H1 (cell line): ENCODE results near the gene NFATC1. TPM values are rescaled to one million over a fixed set of nuclear protein-coding genes. Genes with fewer than 3 reads are reported as not detected.

Source experiments
- CTCF ChIA-PET: fragments of 300-600 bp; sonication (Branson Sonifier 250); formaldehyde crosslinking; loops from one replicate; lab custom pipeline; 2021; ENCODE audit not compliant: partially characterized antibody; lab: Charles Lee
- POLR2A ChIA-PET: fragments of 300-600 bp; sonication (Branson Sonifier 250); formaldehyde crosslinking; loops from one replicate; lab custom pipeline; 2021; ENCODE audit warnings: inconsistent platforms; ENCODE audit not compliant: partially characterized antibody; lab: Charles Lee
- DNase-seq, 2 experiments: peaks; one replicate each; pipeline versions ENCODE4 v3.0.0 to v3.0.0-alpha.2; 2010 to 2022; ENCODE audit warnings: low spot score in 2 of 2, low read depth in 1 of 2, mixed read lengths in 1 of 2
- FAIRE-seq: peaks from 2 replicates; lab custom pipeline; 2011; peaks lifted over from hg19 to GRCh38; lab: Jason Lieb, UNC
- H2AFZ ChIP-seq: 2 replicates; pipeline ENCODE4 v1.8.1; 2012; ENCODE audit warnings: low read length, inconsistent platforms
- H2AK5ac ChIP-seq: 2 replicates; pipeline ENCODE4 v1.6.1; 2013; ENCODE audit warnings: low read depth, low read length
- H2BK120ac ChIP-seq: replicated peaks from 2 replicates; pipeline ENCODE3; 2013; ENCODE audit warnings: low read depth, low read length, inconsistent platforms
- H2BK12ac ChIP-seq: 2 replicates; pipeline ENCODE4 v1.6.1; 2013; ENCODE audit warnings: low read depth, low read length
- H2BK15ac ChIP-seq: 2 replicates; pipeline ENCODE4 v1.6.1; 2013; ENCODE audit warnings: low read length
- H2BK20ac ChIP-seq: 2 replicates; pipeline ENCODE4 v1.6.1; 2013; ENCODE audit warnings: low read length
- H2BK5ac ChIP-seq: 2 replicates; pipeline ENCODE4 v1.6.1; 2013; ENCODE audit warnings: low read depth, low read length
- H3K14ac ChIP-seq: 2 replicates; pipeline ENCODE4 v1.6.1; 2013; ENCODE audit warnings: inconsistent platforms; ENCODE audit not compliant: insufficient read length
- H3K18ac ChIP-seq: 2 replicates; pipeline ENCODE4 v1.6.1; 2013; ENCODE audit warnings: low read length; ENCODE audit errors: extremely low read depth
- H3K23ac ChIP-seq: 2 replicates; pipeline ENCODE4 v1.6.1; 2013; ENCODE audit warnings: inconsistent platforms; ENCODE audit not compliant: insufficient read length
- H3K23me2 ChIP-seq: 2 replicates; pipeline ENCODE4 v1.6.1; 2013; ENCODE audit warnings: low read depth, low read length
- H3K27ac ChIP-seq: 2 replicates; pipeline ENCODE4 v1.6.1; 2011; ENCODE audit warnings: low read depth, low read length, inconsistent platforms
- H3K27me3 ChIP-seq, 4 experiments: replicated peaks in 1 of 4; 1 replicate in 1 of 4; 2 replicates in 3 of 4; pipeline versions ENCODE4 v1.6.1 to v1.8.1; 2011 to 2013; ENCODE audit warnings: low read length in 3 of 4, mild to moderate bottlenecking in 3 of 4, inconsistent platforms in 2 of 4, mixed read lengths in 2 of 4, moderate library complexity in 1 of 4; ENCODE audit not compliant: control insufficient read depth in 3 of 4, insufficient read depth in 3 of 4; ENCODE audit errors: extremely low read depth in 1 of 4
- H3K36me3 ChIP-seq, 4 experiments: 2 replicates each; pipeline versions ENCODE4 v1.6.1 to v1.8.1; 2011 to 2013; ENCODE audit warnings: mild to moderate bottlenecking in 4 of 4, low read length in 3 of 4, moderate library complexity in 2 of 4, control low read depth in 1 of 4, inconsistent platforms in 1 of 4; ENCODE audit not compliant: insufficient read depth in 4 of 4, control insufficient read depth in 2 of 4
- H3K4ac ChIP-seq: replicated peaks from 2 replicates; pipeline ENCODE3; 2013; ENCODE audit warnings: low read length, low read depth, mixed read lengths, inconsistent platforms; ENCODE audit not compliant: insufficient read length
- H3K4me1 ChIP-seq, 4 experiments: replicated peaks in 1 of 4; 1 replicate in 1 of 4; 2 replicates in 3 of 4; pipeline versions ENCODE4 v1.6.1 to v1.8.1; 2011 to 2013; ENCODE audit warnings: low read length in 3 of 4, inconsistent platforms in 2 of 4, mixed read lengths in 1 of 4; ENCODE audit not compliant: insufficient read depth in 4 of 4, control insufficient read depth in 3 of 4
- H3K4me2 ChIP-seq, 2 experiments: 2 replicates each; pipeline versions ENCODE4 v1.6.1 to v1.8.1; 2011 to 2013; ENCODE audit warnings: low read depth in 2 of 2, low read length in 2 of 2, control low read depth in 1 of 2, inconsistent platforms in 1 of 2, mild to moderate bottlenecking in 1 of 2; ENCODE audit not compliant: insufficient read depth in 1 of 2
- H3K4me3 ChIP-seq, 4 experiments: fragments of 200-600, 300-600 bp in 1 of 4; sonication (generic), shearing (Covaris generic), sonication (Bioruptor Twin) in 1 of 4; 2 replicates each; pipeline versions ENCODE4 v1.5.1 to v1.8.1; 2011 to 2016; ENCODE audit warnings: low read length in 4 of 4, low read depth in 3 of 4, control low read depth in 2 of 4, inconsistent platforms in 2 of 4, mild to moderate bottlenecking in 2 of 4, mixed read lengths in 1 of 4, moderate library complexity in 1 of 4; ENCODE audit not compliant: insufficient read depth in 2 of 4; ENCODE audit errors: extremely low read depth in 1 of 4
- H3K56ac ChIP-seq: replicated peaks from 2 replicates; pipeline ENCODE3; 2013; ENCODE audit warnings: low read depth, mild to moderate bottlenecking, mixed read lengths, low read length, inconsistent platforms; ENCODE audit not compliant: insufficient read length
- H3K79me1 ChIP-seq: 2 replicates; pipeline ENCODE4 v1.6.1; 2013; ENCODE audit warnings: low read depth, low read length, control low read depth
- H3K79me2 ChIP-seq, 2 experiments: 2 replicates each; pipeline versions ENCODE4 v1.6.1 to v1.8.1; 2012 to 2013; ENCODE audit warnings: low read length in 2 of 2, mild to moderate bottlenecking in 2 of 2, inconsistent platforms in 1 of 2; ENCODE audit not compliant: insufficient read depth in 2 of 2, control insufficient read depth in 1 of 2
- H3K9ac ChIP-seq, 4 experiments: replicated peaks in 1 of 4; 1 replicate in 1 of 4; 2 replicates in 3 of 4; pipeline versions ENCODE4 v1.6.1 to v1.8.1; 2011 to 2013; ENCODE audit warnings: low read depth in 3 of 4, low read length in 3 of 4, control low read depth in 2 of 4, mild to moderate bottlenecking in 2 of 4, moderate library complexity in 2 of 4, inconsistent platforms in 1 of 4; ENCODE audit errors: extremely low read depth in 1 of 4
- H3K9me3 ChIP-seq, 2 experiments: 2 replicates each; pipeline versions ENCODE4 v1.6.1 to v1.8.1; 2012 to 2013; ENCODE audit warnings: mild to moderate bottlenecking in 2 of 2, moderate library complexity in 2 of 2, control low read depth in 1 of 2, inconsistent platforms in 1 of 2, low read depth in 1 of 2, low read length in 1 of 2, mixed read lengths in 1 of 2; ENCODE audit not compliant: insufficient read depth in 2 of 2
- H4K20me1 ChIP-seq, 2 experiments: replicated peaks in 1 of 2; 2 replicates each; pipeline versions ENCODE3 to v1.8.1; 2011 to 2013; ENCODE audit warnings: inconsistent platforms in 2 of 2, low read length in 2 of 2, mild to moderate bottlenecking in 1 of 2; ENCODE audit not compliant: insufficient read depth in 2 of 2, control insufficient read depth in 1 of 2
- H4K5ac ChIP-seq: 2 replicates; pipeline ENCODE4 v1.6.1; 2013; ENCODE audit warnings: low read length, low read depth, mixed read lengths, inconsistent platforms; ENCODE audit not compliant: insufficient read length
- H4K8ac ChIP-seq: 2 replicates; pipeline ENCODE4 v1.8.0; 2013; ENCODE audit warnings: mild to moderate bottlenecking, moderate library complexity, low read length, inconsistent platforms; ENCODE audit not compliant: insufficient read depth; ENCODE audit errors: extremely low read depth
- H4K91ac ChIP-seq: replicated peaks from 2 replicates; pipeline ENCODE3; 2013; ENCODE audit warnings: low read length, mixed read lengths, inconsistent platforms; ENCODE audit not compliant: insufficient read length
- GABPA ChIP-seq: IDR thresholded peaks from 2 replicates; pipeline ENCODE4 v1.6.1; 2011; ENCODE audit warnings: mild to moderate bottlenecking, low read length, moderate library complexity, borderline replicate concordance; ENCODE audit not compliant: insufficient read depth
- GTF2F1 ChIP-seq: IDR thresholded peaks from 2 replicates; pipeline ENCODE4 v1.6.1; 2012; ENCODE audit warnings: low read depth, low read length, improper control_type of control experiment, borderline replicate concordance
- JUN ChIP-seq: IDR thresholded peaks from 2 replicates; pipeline ENCODE4 v1.6.1; 2011; ENCODE audit warnings: low read depth, mild to moderate bottlenecking, improper control_type of control experiment, low read length
- KDM5A ChIP-seq: fragments of 200-600 bp; IDR thresholded peaks from 2 replicates; pipeline ENCODE4 v1.7.1; 2012; ENCODE audit warnings: mild to moderate bottlenecking, low read length, inconsistent platforms, mixed read lengths
- POU5F1 ChIP-seq: IDR thresholded peaks from 2 replicates; pipeline ENCODE4 v1.6.1; 2011; ENCODE audit warnings: low read depth, mild to moderate bottlenecking, low read length, moderate library complexity
- RNF2 ChIP-seq: fragments of 200-900, 300-1000 bp; sonication (generic); IDR thresholded peaks from 2 replicates; pipeline ENCODE4 v1.7.1; 2016; ENCODE audit warnings: borderline replicate concordance, low read depth, mild to moderate bottlenecking, antibody characterized with exemption, low read length; ENCODE audit not compliant: poor library complexity, severe bottlenecking; ENCODE audit errors: missing control alignments
- SIN3A ChIP-seq, 2 experiments: IDR thresholded peaks in 1 of 2; conservative IDR thresholded peaks in 1 of 2; 2 replicates each; pipeline ENCODE4 v1.6.1; 2011 to 2012; ENCODE audit warnings: low read length in 2 of 2, improper control_type of control experiment in 1 of 2, low read depth in 1 of 2, mild to moderate bottlenecking in 1 of 2
- SIRT6 ChIP-seq: IDR thresholded peaks from one replicate; pipeline ENCODE4 v1.7.1; 2012; ENCODE audit warnings: low read length, inconsistent platforms
- SP1 ChIP-seq: IDR thresholded peaks from 2 replicates; pipeline ENCODE4 v1.6.1; 2011; ENCODE audit warnings: low read depth, low read length
- SRF ChIP-seq: IDR thresholded peaks from 2 replicates; pipeline ENCODE4 v1.6.1; 2011; ENCODE audit warnings: mild to moderate bottlenecking, low read depth, low read length, moderate library complexity
- WGBS, 2 experiments: shearing (Covaris generic) in 1 of 2; methylation state at CpG; one replicate each; pipeline versions ENCODE4 v1.1.6 to v1.1.7; 2013 to 2015; ENCODE audit warnings: low lambda C conversion rate in 2 of 2, mixed read lengths in 2 of 2, inconsistent platforms in 1 of 2, low coverage in 1 of 2, missing lambda C conversion rate in 1 of 2; ENCODE audit not compliant: insufficient replicate concordance in 2 of 2, insufficient coverage in 1 of 2, insufficient read length in 1 of 2; ENCODE audit errors: extremely low coverage in 1 of 2, missing lambda C conversion rate in 1 of 2; 5-methylcytosine and 5-hydroxymethylcytosine counted together
- polyA plus RNA-seq, 7 experiments: library from polyadenylated mRNA; depleted of rRNA in 3 of 7; stranded (reverse) in 5 of 7; unstranded in 2 of 7; fragments of >200 nt in 5 of 7; fragments of 200-250 nt in 2 of 7; gene quantifications; 1 replicate in 5 of 7; 2 replicates in 1 of 7; 4 replicates in 1 of 7; pipeline versions ENCODE4 v1.2.1 to v1.2.3, GENCODE V29; 2011 to 2013; ENCODE audit warnings: missing spikeins in 2 of 7, mixed read lengths in 2 of 7
- total RNA-seq: library from RNA; stranded (reverse); fragmentation: NEBNext Ultra II Directional; extraction: Animal tissue kit (Norgen Biotek cat#: 25700); gene quantifications from 2 replicates; pipeline ENCODE4 v1.2.1, GENCODE V29; 2021

NFATC1 gene
- total and polyA plus RNA-seq, 2 of the 8 experiments (the other 6 are each of a cell fraction or from before 2014, with no cell fraction given) = 2.0 to 6.6 TPM

DNA sequence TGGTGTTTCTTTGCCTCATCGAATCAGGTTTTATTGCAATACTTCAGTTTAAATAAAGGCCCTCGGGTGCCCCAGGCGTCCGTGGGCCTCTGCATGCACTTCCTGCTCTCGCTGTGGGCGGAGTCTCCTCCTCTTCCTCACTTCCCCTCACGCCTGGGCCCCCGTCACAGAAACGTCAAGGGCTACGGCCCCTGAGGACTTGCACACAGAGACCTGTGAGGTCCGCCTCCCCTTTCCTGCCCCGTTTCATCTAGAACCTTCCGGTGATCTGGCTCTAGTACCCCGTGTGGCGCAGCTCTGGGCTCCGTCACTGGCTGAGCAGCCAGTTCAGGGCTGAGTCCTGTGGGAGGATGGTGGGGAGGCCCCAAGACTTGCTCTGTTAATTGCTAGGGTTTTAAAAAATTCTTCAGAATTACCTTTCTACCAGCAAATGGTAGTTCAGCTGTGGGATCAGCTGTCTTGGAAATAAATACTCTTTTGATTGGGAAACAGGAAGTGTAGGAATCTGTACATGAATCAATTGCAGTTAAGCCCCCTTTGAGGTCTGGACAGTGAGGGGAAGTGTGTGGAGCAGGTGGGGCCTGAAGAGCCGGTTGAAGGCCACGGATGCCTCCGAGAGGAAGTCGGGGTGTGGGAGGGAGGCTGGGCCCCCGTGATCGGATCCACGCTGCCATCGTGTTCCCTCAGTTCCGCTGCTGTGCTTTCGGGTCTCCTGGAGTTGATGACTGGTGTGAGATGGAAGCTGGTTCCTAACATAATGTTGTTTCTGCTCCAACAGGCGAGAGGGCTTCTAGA lies 10.2 kb downstream of the NFATC1 start:
- Histone ChIP-seq H2BK20ac (no peak overlapping the region), H4K5ac (no peak overlapping the region), H4K91ac (no peak overlapping the region), H3K4me3 (no peak overlapping the region), H3K79me2 (no peaks in the 10 kb centered on the region), H4K8ac (no peak overlapping the region), H3K56ac (no peak overlapping the region), H3K9me3 (no peaks in the 10 kb centered on the region; a peak in 1 of 4 replicates), H3K27ac (no peak overlapping the region), H3K23me2 (peaks cover 10% of the 10 kb centered on the region; the same call in 1 of the 2 replicates), H2AK5ac (no peak overlapping the region), H3K79me1 (no peaks in the 10 kb centered on the region), H3K4me1 (peaks cover 0 to 2% (median 0%) of the 10 kb centered on the region in 4 experiments; a peak in 2 of 7 replicates), H3K36me3 (peaks cover 0 to 3% (median 0%) of the 10 kb centered on the region in 4 experiments; a peak in 1 of 8 replicates), H2BK120ac (no peak overlapping the region), H4K20me1 (peaks cover 0 to 5% of the 10 kb centered on the region in 2 experiments), H2BK12ac (no peak overlapping the region), H3K9ac (no peak overlapping the region), H2BK15ac (no peak overlapping the region), H3K14ac (no peak overlapping the region), H2AFZ (no peak overlapping the region), H3K4ac (no peak overlapping the region), H3K23ac (no peak overlapping the region), H2BK5ac (no peak overlapping the region), H3K4me2 (no peak overlapping the region), H3K27me3 (peaks cover 0 to 2% (median 0%) of the 10 kb centered on the region in 4 experiments; a peak in 3 of 7 replicates), H3K18ac (no peak overlapping the region)
- DNase-seq (no peak), FAIRE-seq (no peak)
- CTCF ChIA-PET = interaction anchor here (0.6 to 2.7 kb wide), 5 partner anchors 21 to 1139 kb away, joined by 3 to 9 read pairs (median 5); no protein-coding TSS in a partner anchor
- POLR2A ChIA-PET = no interaction called here
- 93% methylated on average over 27 of the region's 27 CpGs; no CpG with 5 or more reads in 1 of the 2 experiments for WGBS, 2 experiments
- no peak for TF ChIP-seq RNF2
- TF ChIP-seq GTF2F1 = no peak
- no peak for TF ChIP-seq POU5F1
- TF ChIP-seq SP1 = no peak
- TF ChIP-seq SRF = no peak
- TF ChIP-seq JUN = no peak
- TF ChIP-seq KDM5A = no peak
- no peak for TF ChIP-seq GABPA
- no peak for TF ChIP-seq SIN3A (conservative IDR thresholded peaks at IDR 0.05 in 1 of 2, IDR thresholded peaks at IDR 0.05 in 1 of 2; ENCODE audit: low read depth in 1 of 2, low read length in 2 of 2)
- TF ChIP-seq SIRT6 = no peak
